ENCODE results near the gene IGSF9.

GRCh38 chr1:159952932-159953331 is 7.5 kb upstream of the IGSF9 start:
- TF ChIP-seq CTCF (IDR thresholded peaks at IDR 0.05; ENCODE audit: low read depth, low read length) = no peak
- no peak for TF ChIP-seq POLR2A (IDR thresholded peaks at IDR 0.05; ENCODE audit: extremely low read depth, insufficient read length)
- TF ChIP-seq, protein P1, sequence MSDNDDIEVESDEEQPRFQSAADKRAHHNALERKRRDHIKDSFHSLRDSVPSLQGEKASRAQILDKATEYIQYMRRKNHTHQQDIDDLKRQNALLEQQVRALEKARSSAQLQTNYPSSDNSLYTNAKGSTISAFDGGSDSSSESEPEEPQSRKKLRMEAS (IDR thresholded peaks at IDR 0.05; ENCODE audit: low read depth, low read length) = no peak
